Neutrophil (primary cell): ENCODE data around the gene OR7D2.
"Not testable (repeated sequence)": the region's sequence is repeated elsewhere in the genome, so short reads cannot be mapped to it uniquely, and the experiment has no call there.

ENCODE experiments used
- H3K27ac ChIP-seq: fragments of 200-600 bp; sonication (generic); 2 replicates; pipeline ENCODE4 v1.5.1; 2016; ENCODE audit warnings: mild to moderate bottlenecking, moderate library complexity
- H3K27me3 ChIP-seq: fragments of 200-600 bp; sonication (generic); 2 replicates; pipeline ENCODE4 v1.6.0; 2016; ENCODE audit warnings: mild to moderate bottlenecking
- H3K36me3 ChIP-seq: fragments of 200-600 bp; sonication (generic); 2 replicates; pipeline ENCODE4 v1.5.1; 2017
- H3K4me1 ChIP-seq, 2 experiments: fragments of 200-600 bp in 1 of 2; sonication (generic) in 1 of 2; 1 replicate in 1 of 2; 2 replicates in 1 of 2; pipeline versions ENCODE4 v1.5.1 to v1.6.1; 2013 to 2016; ENCODE audit warnings: low read depth in 1 of 2, low read length in 1 of 2, mild to moderate bottlenecking in 1 of 2, moderate library complexity in 1 of 2; ENCODE audit not compliant: control insufficient read depth in 1 of 2, insufficient read depth in 1 of 2
- H3K4me3 ChIP-seq, 2 experiments: fragments of 200-600 bp in 1 of 2; sonication (generic) in 1 of 2; 1 replicate in 1 of 2; 2 replicates in 1 of 2; pipeline ENCODE4 v1.5.1; 2013 to 2016; ENCODE audit warnings: low read depth in 1 of 2, low read length in 1 of 2, mild to moderate bottlenecking in 1 of 2, moderate library complexity in 1 of 2
- H3K9me3 ChIP-seq: fragments of 200-600 bp; sonication (generic); 2 replicates; pipeline ENCODE4 v1.5.1; 2016
- CTCF ChIP-seq: fragments of 200-600 bp; sonication (generic); IDR thresholded peaks from 2 replicates; pipeline ENCODE4 v1.5.1; 2016; ENCODE audit warnings: antibody characterized with exemption

Gene OR7D2

GRCh38 chr19:9171393-9171991 is 7.3 kb upstream of the OR7D2 start:
- TF ChIP-seq CTCF: no peak
- Histone ChIP-seq H3K4me3 (no peak overlapping the region), H3K27ac (no peak overlapping the region), H3K4me1 (no peaks in the 10 kb centered on the region), H3K36me3 (no peaks in the 10 kb centered on the region), H3K27me3 (no peaks in the 10 kb centered on the region), H3K9me3 (no peaks in the 10 kb centered on the region)

GRCh38 chr19:9175326-9175725 is 3.5 kb upstream of the OR7D2 start:
- no peak for TF ChIP-seq CTCF
- no peak overlapping the region for H3K27ac ChIP-seq
- H3K4me3 ChIP-seq: no peak overlapping the region

GRCh38 chr19:9183000-9183399 is 4.2 kb downstream of the OR7D2 start:
- Histone ChIP-seq H3K27ac (no peak overlapping the region), H3K27me3 (no peaks in the 10 kb centered on the region), H3K9me3 (no peaks in the 10 kb centered on the region), H3K4me3 (no peak overlapping the region), H3K36me3 (no peaks in the 10 kb centered on the region), H3K4me1 (no peaks in the 10 kb centered on the region)
- no peak for TF ChIP-seq CTCF

More at GRCh38 chr19:9175326-9175725, 3.5 kb upstream of the OR7D2 start:
- Histone ChIP-seq H3K4me1 (no peaks in the 10 kb centered on the region), H3K9me3 (no peaks in the 10 kb centered on the region), H3K27me3 (no peaks in the 10 kb centered on the region), H3K36me3 (no peaks in the 10 kb centered on the region)

GRCh38 chr19:9187191-9187590 is 8.4 kb downstream of the OR7D2 start:
- Histone ChIP-seq H3K9me3 (no peaks in the 10 kb centered on the region), H3K4me3 (no peak overlapping the region), H3K4me1 (no peaks in the 10 kb centered on the region), H3K36me3 (no peaks in the 10 kb centered on the region), H3K27me3 (no peaks in the 10 kb centered on the region), H3K27ac (no peak overlapping the region)
- TF ChIP-seq CTCF: no peak

- Histone ChIP-seq H3K4me3 (no peak overlapping the region), H3K27me3 (peaks cover 3% of the 10 kb centered on the region), H3K9me3 (no peaks in the 10 kb centered on the region), H3K4me1 (no peaks in the 10 kb centered on the region), H3K27ac (no peak overlapping the region), H3K36me3 (no peaks in the 10 kb centered on the region)
- TF ChIP-seq CTCF: no peak
Observed at GRCh38 chr19:9189535-9189934, 10.8 kb downstream of the OR7D2 start.

GRCh38 chr19:9198044-9198443 is 19.3 kb downstream of the OR7D2 start:
- H3K9me3 ChIP-seq, H3K27me3 ChIP-seq, H3K4me3 ChIP-seq, H3K4me1 ChIP-seq, H3K36me3 ChIP-seq, H3K27ac ChIP-seq: not testable (repeated sequence)
